ENCODE measurements around the gene XRCC4. TPM values are rescaled to one million over a fixed set of nuclear protein-coding genes. Genes with fewer than 3 reads are reported as not detected.

XRCC4 gene
- total RNA-seq, 2 donors from 2014 or later = 12.3 to 13.4 TPM

DNA sequence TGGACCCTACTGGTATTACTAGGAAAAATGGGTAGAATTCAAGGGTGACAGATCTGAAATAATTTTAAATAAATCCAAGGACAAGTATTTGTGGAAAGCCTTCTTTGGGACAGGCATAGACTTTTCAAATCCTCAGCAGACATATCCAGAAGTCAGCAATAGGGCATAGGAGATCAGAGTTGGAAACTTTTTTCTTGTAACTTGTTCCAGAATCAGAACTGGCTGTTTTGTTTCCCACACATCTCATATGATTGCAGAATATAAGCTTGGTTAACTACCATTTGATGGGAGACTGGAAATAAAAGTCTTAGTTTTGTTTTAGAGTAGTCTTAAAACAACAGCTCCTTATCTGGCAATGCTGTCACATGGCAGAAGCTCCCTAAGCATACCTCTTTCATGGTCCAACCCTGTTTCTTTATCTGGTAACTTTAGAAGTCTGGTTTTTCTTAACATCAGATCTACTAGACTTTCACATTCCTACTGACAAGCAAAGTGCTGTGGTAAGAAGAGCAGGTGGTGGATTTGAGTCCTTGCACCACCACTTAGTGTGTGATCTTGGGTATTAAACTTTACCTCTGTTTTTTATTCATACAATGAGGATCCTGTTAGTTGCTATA, 25.1 kb downstream of the XRCC4 start:
- no peak overlapping the region for H3K27ac Mint-ChIP-seq
- no peaks in the 10 kb centered on the region for H3K4me1 Mint-ChIP-seq (ENCODE audit: low read depth)
- ATAC-seq (replicated peaks in 1 of 2) (no peak), DNase-seq (no peak)
- no peaks in the 10 kb centered on the region for H3K27me3 Mint-ChIP-seq (ENCODE audit: low read depth)
- no peaks in the 10 kb centered on the region for H3K36me3 Mint-ChIP-seq (ENCODE audit: insufficient read depth in 2 of 2)
- no peak overlapping the region for H3K4me3 Mint-ChIP-seq
- H3K9me3 Mint-ChIP-seq = no peaks in the 10 kb centered on the region

DNA sequence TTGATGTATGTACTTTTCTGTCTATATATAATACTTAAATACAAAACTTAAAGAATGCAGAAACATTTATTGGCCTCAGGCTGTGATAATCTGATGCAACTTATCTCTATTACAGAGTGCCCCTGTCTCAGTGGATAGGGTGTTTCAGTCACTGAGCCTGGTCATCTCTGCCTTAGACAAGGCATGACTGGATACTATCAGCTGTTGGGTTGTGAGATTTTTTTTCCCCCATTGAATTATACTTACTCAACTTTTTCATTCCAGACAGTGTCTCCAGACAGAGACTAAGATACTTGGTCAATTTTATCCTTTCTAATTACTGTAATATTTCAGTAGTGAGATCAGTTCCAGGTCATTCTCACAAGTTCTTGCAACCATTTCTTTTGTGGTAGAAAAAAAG, 26.7 kb downstream of the XRCC4 start:
- Mint-ChIP-seq H3K9me3 (no peaks in the 10 kb centered on the region), H3K4me3 (no peak overlapping the region), H3K27ac (no peak overlapping the region), H3K4me1 (ENCODE audit: low read depth) (no peaks in the 10 kb centered on the region), H3K27me3 (ENCODE audit: low read depth) (no peaks in the 10 kb centered on the region), H3K36me3 (ENCODE audit: insufficient read depth in 2 of 2) (peaks cover 0 to 1% of the 10 kb centered on the region in 2 donors)
- DNase-seq (no peak), ATAC-seq (replicated peaks in 1 of 2) (no peak)

DNA sequence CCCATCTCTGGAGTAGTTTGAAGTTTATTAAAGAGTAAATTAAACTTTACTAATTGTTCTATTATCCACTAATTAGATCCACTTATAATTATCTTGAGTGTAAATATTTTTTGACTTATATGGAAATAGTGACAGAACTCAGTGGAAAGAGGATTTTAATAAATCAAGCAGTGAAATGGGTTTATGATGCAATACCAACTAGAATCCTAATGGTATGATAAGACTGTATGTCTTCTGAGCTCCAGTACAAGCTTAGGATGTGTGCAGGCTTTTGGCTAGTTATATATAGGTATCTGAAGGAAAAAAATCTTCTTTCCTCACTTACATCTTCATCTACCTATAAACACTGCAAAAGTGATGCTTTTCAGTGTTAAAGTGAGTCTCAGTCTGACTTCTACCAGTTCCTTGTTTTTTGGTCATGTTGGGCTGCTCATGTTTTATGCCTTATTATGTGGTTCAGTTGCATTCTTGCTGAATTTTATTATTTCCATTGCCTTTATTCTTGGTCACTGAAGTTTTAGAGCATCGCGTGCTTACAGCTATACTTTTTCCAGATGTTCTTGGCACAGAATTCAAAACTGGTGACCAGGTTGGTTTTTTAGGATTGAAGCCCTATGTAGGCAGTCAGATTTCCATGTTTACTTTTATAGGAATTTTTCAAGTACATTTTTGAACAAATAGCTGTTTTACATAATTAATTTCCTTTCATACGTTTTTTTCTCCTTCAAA, 30.5 kb downstream of the XRCC4 start:
- no peaks in the 10 kb centered on the region for H3K4me1 Mint-ChIP-seq (ENCODE audit: low read depth)
- ATAC-seq (replicated peaks in 1 of 2) = no peak
- H3K27me3 Mint-ChIP-seq (ENCODE audit: low read depth) = no peaks in the 10 kb centered on the region
- no peak overlapping the region for H3K4me3 Mint-ChIP-seq
- peaks cover 3 to 9% of the 10 kb centered on the region in 2 donors for H3K36me3 Mint-ChIP-seq (ENCODE audit: insufficient read depth in 2 of 2)
- no peaks in the 10 kb centered on the region for H3K9me3 Mint-ChIP-seq
- H3K27ac Mint-ChIP-seq = no peak overlapping the region
- no peak for DNase-seq

DNA sequence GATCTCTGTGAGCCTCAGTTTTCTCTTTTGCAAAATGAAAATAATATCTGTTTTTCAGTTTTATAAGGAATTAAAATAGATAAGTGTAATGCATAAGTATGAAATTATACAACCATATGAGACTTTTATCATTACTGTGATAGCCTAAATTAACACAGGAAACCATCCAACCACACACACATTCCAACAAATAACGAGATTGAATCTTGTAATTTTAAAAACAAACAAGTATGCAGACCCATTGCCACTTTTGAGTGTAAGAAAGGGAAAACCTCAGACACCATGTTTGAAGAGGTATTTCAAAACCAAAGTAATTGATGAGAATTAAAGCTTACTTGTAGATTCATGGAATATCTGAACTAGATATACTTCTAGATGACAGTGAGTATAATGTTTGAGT, 32.0 kb downstream of the XRCC4 start:
- Mint-ChIP-seq H3K9me3 (no peaks in the 10 kb centered on the region), H3K27ac (no peak overlapping the region), H3K4me1 (ENCODE audit: low read depth) (no peaks in the 10 kb centered on the region), H3K4me3 (no peak overlapping the region), H3K36me3 (ENCODE audit: insufficient read depth in 2 of 2) (peaks cover 6 to 22% of the 10 kb centered on the region in 2 donors), H3K27me3 (ENCODE audit: low read depth) (no peaks in the 10 kb centered on the region)
- DNase-seq = no peak
- ATAC-seq (replicated peaks in 1 of 2) = no peak

DNA sequence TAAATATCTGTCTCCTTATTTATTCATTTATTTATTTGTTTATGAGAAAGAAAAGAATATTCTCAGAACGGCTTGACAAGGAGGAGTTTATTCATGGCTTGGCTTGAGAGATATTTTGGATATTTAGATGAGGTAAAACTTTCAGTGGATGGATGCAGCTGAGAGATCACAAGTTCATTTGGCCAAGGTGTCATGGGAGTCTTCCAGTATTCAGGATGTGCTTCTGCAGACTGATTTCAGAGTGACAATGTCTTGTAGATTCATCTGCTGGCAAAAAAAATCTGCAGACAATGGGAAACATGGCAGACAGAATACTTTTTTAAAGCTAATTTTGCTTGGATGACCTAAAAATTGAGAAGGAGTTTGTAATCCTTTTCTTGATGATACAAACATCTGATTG, 38.5 kb downstream of the XRCC4 start:
- peaks cover 5% of the 10 kb centered on the region in 2 donors for H3K9me3 Mint-ChIP-seq
- H3K36me3 Mint-ChIP-seq (ENCODE audit: insufficient read depth in 2 of 2) = peaks cover 13 to 30% of the 10 kb centered on the region in 2 donors
- ATAC-seq (replicated peaks in 1 of 2) (no peak), DNase-seq (no peak)
- H3K4me3 Mint-ChIP-seq = no peak overlapping the region
- no peaks in the 10 kb centered on the region for H3K27me3 Mint-ChIP-seq (ENCODE audit: low read depth)
- no peaks in the 10 kb centered on the region for H3K4me1 Mint-ChIP-seq (ENCODE audit: low read depth)
- no peak overlapping the region for H3K27ac Mint-ChIP-seq

DNA sequence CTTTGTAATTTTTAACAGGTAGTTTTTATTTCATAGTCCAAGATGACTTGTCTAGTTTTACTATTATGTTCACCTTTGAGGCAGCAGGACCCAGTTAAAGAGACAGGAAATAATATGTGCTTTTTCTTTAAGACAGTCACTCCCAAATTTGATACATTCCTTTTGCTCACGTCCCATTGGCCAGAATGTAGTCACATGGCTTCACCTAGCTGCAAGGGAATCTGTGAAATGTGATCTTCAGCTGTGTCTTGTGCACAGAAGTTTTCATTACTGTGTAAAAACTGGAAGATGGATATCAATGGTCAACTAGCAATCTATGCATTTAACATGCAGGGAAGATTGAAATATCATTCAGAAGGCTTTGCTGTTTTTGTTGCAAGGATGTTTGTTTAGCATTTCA, 41.1 kb downstream of the XRCC4 start:
- peaks cover 5% of the 10 kb centered on the region in 2 donors for H3K9me3 Mint-ChIP-seq
- ATAC-seq (replicated peaks in 1 of 2) = no peak
- H3K4me3 Mint-ChIP-seq = no peak overlapping the region

DNA sequence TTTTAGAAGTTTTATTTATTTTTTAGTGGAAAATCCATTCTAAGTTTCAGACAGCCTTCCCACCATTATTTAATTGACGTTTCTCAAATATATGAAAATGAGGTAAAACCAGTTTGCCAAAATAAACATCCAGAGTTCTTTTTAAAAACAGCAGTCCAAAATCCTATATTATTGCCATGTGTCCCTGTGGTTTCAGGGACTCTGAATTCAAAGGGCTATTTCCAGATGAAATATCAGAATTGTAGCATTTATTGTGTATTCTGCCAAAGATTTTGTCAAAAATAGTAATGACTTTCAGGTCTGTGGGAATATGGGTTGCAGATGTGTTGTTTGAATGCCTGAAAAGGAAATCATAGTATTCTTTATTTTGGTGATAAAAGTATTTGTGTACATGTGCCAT, 41.6 kb downstream of the XRCC4 start:
- DNase-seq = no peak
- peaks cover 8 to 12% of the 10 kb centered on the region in 2 donors for H3K36me3 Mint-ChIP-seq (ENCODE audit: insufficient read depth in 2 of 2)
- no peak for ATAC-seq (replicated peaks in 1 of 2)
- no peak overlapping the region for H3K27ac Mint-ChIP-seq
- H3K4me1 Mint-ChIP-seq (ENCODE audit: low read depth) = no peaks in the 10 kb centered on the region
- no peaks in the 10 kb centered on the region for H3K27me3 Mint-ChIP-seq (ENCODE audit: low read depth)
- H3K4me3 Mint-ChIP-seq = no peak overlapping the region
- peaks cover 5% of the 10 kb centered on the region in 2 donors for H3K9me3 Mint-ChIP-seq

More for the DNA sequence above, 41.1 kb downstream of the XRCC4 start:
- DNase-seq = no peak
- Mint-ChIP-seq H3K27ac (no peak overlapping the region), H3K27me3 (ENCODE audit: low read depth) (no peaks in the 10 kb centered on the region), H3K36me3 (ENCODE audit: insufficient read depth in 2 of 2) (peaks cover 8 to 16% of the 10 kb centered on the region in 2 donors), H3K4me1 (ENCODE audit: low read depth) (no peaks in the 10 kb centered on the region)

DNA sequence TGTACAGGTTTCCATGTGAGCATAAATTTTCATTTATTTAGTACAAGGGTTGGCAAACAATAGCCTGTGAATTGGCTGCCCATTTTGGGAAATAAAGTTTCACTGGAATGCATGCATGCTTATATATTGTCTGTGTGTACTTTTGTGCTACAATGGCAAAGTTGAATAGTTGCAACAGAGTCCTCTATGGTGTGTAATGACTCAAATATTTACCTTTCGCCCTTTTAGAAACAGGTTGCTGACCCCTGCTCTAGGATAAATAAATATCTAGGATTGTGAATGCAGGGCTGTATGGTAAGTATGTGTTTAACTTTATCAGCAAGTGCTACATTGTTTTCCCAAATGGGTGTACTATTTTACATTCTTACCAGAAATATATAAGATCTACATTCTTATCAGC, 47.2 kb downstream of the XRCC4 start:
- no peak overlapping the region for H3K27ac Mint-ChIP-seq
- peaks cover 5 to 8% of the 10 kb centered on the region in 2 donors for H3K36me3 Mint-ChIP-seq (ENCODE audit: insufficient read depth in 2 of 2)
- no peak for DNase-seq
- H3K4me1 Mint-ChIP-seq (ENCODE audit: low read depth) = no peaks in the 10 kb centered on the region
- H3K4me3 Mint-ChIP-seq = no peak overlapping the region
- H3K27me3 Mint-ChIP-seq (ENCODE audit: low read depth) = no peaks in the 10 kb centered on the region
- ATAC-seq (replicated peaks in 1 of 2) = no peak
- peaks cover 1 to 4% of the 10 kb centered on the region in 2 donors for H3K9me3 Mint-ChIP-seq

DNA sequence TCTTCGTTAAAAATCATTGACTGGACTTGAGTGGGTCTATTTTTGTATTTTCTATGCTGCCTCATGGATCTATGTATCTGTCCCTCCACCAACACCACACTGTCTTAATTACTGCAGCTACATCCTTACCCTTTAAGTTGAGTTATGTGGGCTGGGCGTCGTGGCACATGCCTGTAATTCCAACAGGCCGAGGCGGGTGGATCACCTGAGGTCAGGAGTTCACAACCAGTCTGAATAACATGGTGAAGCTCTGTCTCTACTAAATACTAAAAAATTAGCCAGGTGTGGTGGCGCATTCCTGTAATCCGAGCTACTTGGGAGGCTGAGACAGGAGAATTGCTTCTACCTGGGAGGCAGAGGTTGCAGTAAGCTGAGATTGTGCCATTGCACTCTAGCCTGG, 48.2 kb downstream of the XRCC4 start:
- no peaks in the 10 kb centered on the region for H3K27me3 Mint-ChIP-seq (ENCODE audit: low read depth)
- H3K4me1 Mint-ChIP-seq (ENCODE audit: low read depth) = no peaks in the 10 kb centered on the region
- DNase-seq = no peak
- peaks cover 6 to 7% of the 10 kb centered on the region in 2 donors for H3K36me3 Mint-ChIP-seq (ENCODE audit: insufficient read depth in 2 of 2)
- peaks cover 1 to 4% of the 10 kb centered on the region in 2 donors for H3K9me3 Mint-ChIP-seq
- no peak overlapping the region for H3K27ac Mint-ChIP-seq
- ATAC-seq (replicated peaks in 1 of 2) = no peak
- no peak overlapping the region for H3K4me3 Mint-ChIP-seq

DNA sequence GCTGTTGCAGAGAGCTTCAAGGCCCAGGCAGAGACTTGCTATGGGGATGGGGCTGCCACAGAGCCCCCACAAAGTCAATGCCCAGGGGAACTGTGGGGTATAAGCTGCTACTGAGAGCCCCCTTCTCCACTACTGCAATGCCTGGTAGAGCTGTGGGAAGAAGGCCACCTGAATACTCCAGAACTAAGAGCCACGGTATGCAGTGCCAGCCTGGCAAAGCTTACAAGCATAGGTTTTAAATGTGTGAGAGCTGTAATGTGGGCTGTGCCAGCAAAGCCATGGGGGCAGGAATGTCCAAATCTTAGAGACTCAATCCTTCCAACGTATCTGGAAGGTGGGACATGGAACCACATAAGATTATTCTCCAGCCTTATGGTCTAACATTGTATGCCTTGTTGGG, 49.2 kb downstream of the XRCC4 start:
- Mint-ChIP-seq H3K27me3 (ENCODE audit: low read depth) (no peaks in the 10 kb centered on the region), H3K9me3 (peaks cover 6 to 9% of the 10 kb centered on the region in 2 donors), H3K36me3 (ENCODE audit: insufficient read depth in 2 of 2) (peaks cover 12 to 13% of the 10 kb centered on the region in 2 donors), H3K4me3 (no peak overlapping the region), H3K27ac (no peak overlapping the region), H3K4me1 (ENCODE audit: low read depth) (no peaks in the 10 kb centered on the region)
- ATAC-seq (replicated peaks in 1 of 2) (no peak), DNase-seq (no peak)

DNA sequence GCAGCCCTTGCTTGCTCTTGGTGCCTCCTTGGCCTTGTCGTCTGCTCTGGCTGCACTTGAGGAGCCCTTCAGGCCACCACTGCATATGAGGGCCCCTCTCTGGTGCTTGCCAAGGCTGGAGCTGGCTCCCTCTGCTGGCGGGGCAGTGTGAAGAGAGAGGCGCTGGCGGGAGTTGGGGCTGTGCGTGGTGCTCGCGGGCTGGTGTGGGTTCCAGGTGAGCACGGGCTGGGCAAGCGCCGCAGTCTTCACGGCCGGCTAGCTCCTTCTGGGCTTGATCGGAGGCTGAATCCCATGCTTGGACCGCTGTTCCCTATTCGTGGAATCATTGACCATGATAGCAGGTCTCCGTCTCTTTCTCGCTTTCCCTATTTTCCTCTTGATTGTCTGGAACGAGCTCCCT, 56.5 kb downstream of the XRCC4 start:
- DNase-seq (no peak), ATAC-seq (replicated peaks in 1 of 2) (no peak)
- H3K4me3 Mint-ChIP-seq = no peak overlapping the region
- H3K27me3 Mint-ChIP-seq (ENCODE audit: low read depth) = no peaks in the 10 kb centered on the region
- no peaks in the 10 kb centered on the region for H3K4me1 Mint-ChIP-seq (ENCODE audit: low read depth)
- no peak overlapping the region for H3K27ac Mint-ChIP-seq
- peaks cover 11 to 13% of the 10 kb centered on the region in 2 donors for H3K9me3 Mint-ChIP-seq
- peaks cover 24 to 31% of the 10 kb centered on the region in 2 donors for H3K36me3 Mint-ChIP-seq (ENCODE audit: insufficient read depth in 2 of 2)

DNA sequence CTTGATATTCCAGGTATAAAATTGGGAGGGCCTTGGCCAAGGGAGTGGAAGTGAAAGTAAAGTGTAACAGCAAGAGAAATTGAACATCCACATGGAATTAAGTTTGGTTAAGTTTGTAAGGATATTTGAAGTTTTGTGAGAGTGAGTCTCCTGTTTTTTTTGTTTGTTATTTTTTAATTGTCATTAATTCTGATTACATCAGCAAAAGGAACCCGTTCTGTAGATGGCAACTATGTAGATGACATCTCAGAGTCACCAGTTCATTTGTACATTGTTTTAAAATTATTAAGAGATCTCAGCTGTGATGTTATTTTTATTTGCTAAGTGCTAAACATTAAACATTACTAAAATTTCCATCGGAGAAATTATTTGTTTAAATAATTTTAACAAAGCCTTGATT, 65.2 kb downstream of the XRCC4 start:
- no peaks in the 10 kb centered on the region for H3K27me3 Mint-ChIP-seq (ENCODE audit: low read depth)
- ATAC-seq (replicated peaks in 1 of 2) = no peak
- H3K4me3 Mint-ChIP-seq = no peak overlapping the region
- H3K9me3 Mint-ChIP-seq = peaks cover 0 to 1% of the 10 kb centered on the region in 2 donors
- no peaks in the 10 kb centered on the region for H3K4me1 Mint-ChIP-seq (ENCODE audit: low read depth)
- no peak for DNase-seq
- H3K36me3 Mint-ChIP-seq (ENCODE audit: insufficient read depth in 2 of 2) = no peaks in the 10 kb centered on the region
- H3K27ac Mint-ChIP-seq = peak overlapping the region; percentile 11

DNA sequence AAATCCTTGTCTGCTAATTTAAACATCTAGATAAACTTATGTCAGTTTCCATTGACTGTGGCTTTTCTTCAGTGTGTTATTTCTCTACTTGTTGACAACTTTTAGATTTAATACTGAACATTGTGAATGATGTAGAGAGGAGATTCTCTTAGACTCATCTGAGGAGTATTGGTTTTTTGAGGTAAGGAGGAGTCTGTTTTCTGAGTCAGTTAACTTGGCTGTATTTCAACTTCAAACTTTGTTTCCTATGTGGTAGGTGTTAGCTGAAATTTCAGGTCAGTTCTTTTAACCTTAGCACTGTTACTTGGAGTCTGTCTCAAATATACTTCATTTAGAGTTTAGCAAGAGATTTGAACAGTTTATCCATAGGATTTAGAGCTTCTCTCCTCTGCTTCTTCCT, 67.9 kb downstream of the XRCC4 start:
- ATAC-seq (replicated peaks in 1 of 2) (no peak), DNase-seq (no peak)
- Mint-ChIP-seq H3K27ac (no peak overlapping the region), H3K4me3 (no peak overlapping the region), H3K4me1 (ENCODE audit: low read depth) (no peaks in the 10 kb centered on the region), H3K27me3 (ENCODE audit: low read depth) (no peaks in the 10 kb centered on the region), H3K9me3 (peaks cover 0 to 1% of the 10 kb centered on the region in 2 donors), H3K36me3 (ENCODE audit: insufficient read depth in 2 of 2) (no peaks in the 10 kb centered on the region)

DNA sequence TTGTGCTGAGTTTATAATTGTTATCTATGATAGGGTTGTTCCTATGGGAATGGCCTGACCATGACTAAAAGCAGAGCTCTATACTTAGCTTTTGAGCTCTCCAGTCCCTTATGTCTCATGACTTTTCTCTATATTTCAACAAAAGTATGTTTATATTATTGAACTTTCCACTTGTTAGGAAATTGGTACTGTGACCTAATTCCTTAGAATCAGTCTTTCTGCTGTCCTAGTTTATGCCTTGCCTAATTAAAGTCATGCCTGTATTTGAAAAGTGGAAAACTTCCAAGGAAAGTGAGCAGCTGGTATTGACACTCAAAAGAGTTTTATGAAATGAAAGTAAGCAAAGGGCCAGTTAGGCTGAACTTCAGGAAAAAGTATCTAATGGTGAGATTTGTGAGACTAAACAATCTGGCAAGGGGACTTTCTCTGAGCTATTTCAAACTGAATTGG, 68.6 kb downstream of the XRCC4 start:
- Mint-ChIP-seq H3K27ac (no peak overlapping the region), H3K4me1 (ENCODE audit: low read depth) (no peaks in the 10 kb centered on the region), H3K27me3 (ENCODE audit: low read depth) (no peaks in the 10 kb centered on the region), H3K4me3 (no peak overlapping the region), H3K9me3 (peaks cover 0 to 1% of the 10 kb centered on the region in 2 donors), H3K36me3 (ENCODE audit: insufficient read depth in 2 of 2) (no peaks in the 10 kb centered on the region)
- DNase-seq (no peak), ATAC-seq (replicated peaks in 1 of 2) (no peak)

Measured in activated T-cell treated with anti-CD3 and anti-CD28 coated beads, Interleukin-2, amount 50 U/mL, for 72 hours (primary cell).